H1 (cell line): ENCODE results near the gene DHX36. TPM values are rescaled to one million over a fixed set of nuclear protein-coding genes. Genes with fewer than 3 reads are reported as not detected.

Experiments used
- ATF3 ChIP-seq: IDR thresholded peaks from 2 replicates; pipeline ENCODE4 v1.6.1; 2011; ENCODE audit warnings: low read depth, mild to moderate bottlenecking, low read length; ENCODE audit not compliant: insufficient read depth
- CBX5 ChIP-seq: fragments of 300-800, 300-1000 bp; sonication (generic); IDR thresholded peaks from 2 replicates; pipeline ENCODE4 v1.7.1; 2016; ENCODE audit warnings: antibody characterized with exemption, low read length, low read depth
- EP300 ChIP-seq, 2 experiments: IDR thresholded peaks; 1 replicate in 1 of 2; 2 replicates in 1 of 2; pipeline ENCODE4 v1.6.1; 2011 to 2012; ENCODE audit warnings: low read depth in 2 of 2, low read length in 2 of 2, mild to moderate bottlenecking in 2 of 2, borderline replicate concordance in 1 of 2, inconsistent platforms in 1 of 2, moderate library complexity in 1 of 2
- TBP ChIP-seq: IDR thresholded peaks from 2 replicates; pipeline ENCODE4 v1.6.1; 2011; ENCODE audit warnings: low read depth, low read length, improper control_type of control experiment
- ZNF274 ChIP-seq: IDR thresholded peaks from 2 replicates; pipeline ENCODE4 v1.7.0; 2012; ENCODE audit warnings: low read length, borderline replicate concordance; ENCODE audit errors: extremely low read depth
- polyA plus RNA-seq, 7 experiments: library from polyadenylated mRNA; depleted of rRNA in 3 of 7; stranded (reverse) in 5 of 7; unstranded in 2 of 7; fragments of >200 nt in 5 of 7; fragments of 200-250 nt in 2 of 7; gene quantifications; 1 replicate in 5 of 7; 2 replicates in 1 of 7; 4 replicates in 1 of 7; pipeline versions ENCODE4 v1.2.1 to v1.2.3, GENCODE V29; 2011 to 2013; ENCODE audit warnings: missing spikeins in 2 of 7, mixed read lengths in 2 of 7
- total RNA-seq: library from RNA; stranded (reverse); fragmentation: NEBNext Ultra II Directional; extraction: Animal tissue kit (Norgen Biotek cat#: 25700); gene quantifications from 2 replicates; pipeline ENCODE4 v1.2.1, GENCODE V29; 2021
- TF ChIP-seq, protein P1 (sequence below), 3 experiments: IDR thresholded peaks; 1 replicate in 2 of 3; 2 replicates in 1 of 3; pipeline versions ENCODE4 v1.5.1 to v1.6.1; 2011; ENCODE audit warnings: low read length in 3 of 3, mild to moderate bottlenecking in 3 of 3, inconsistent platforms in 2 of 3, low read depth in 1 of 3, moderate library complexity in 1 of 3; ENCODE audit not compliant: insufficient read depth in 1 of 3; ENCODE audit errors: control extremely low read depth in 1 of 3

Gene DHX36
- total and polyA plus RNA-seq, 2 of the 8 experiments (the other 6 are each of a cell fraction or from before 2014, with no cell fraction given), result 44.9 to 131 TPM

DNA sequence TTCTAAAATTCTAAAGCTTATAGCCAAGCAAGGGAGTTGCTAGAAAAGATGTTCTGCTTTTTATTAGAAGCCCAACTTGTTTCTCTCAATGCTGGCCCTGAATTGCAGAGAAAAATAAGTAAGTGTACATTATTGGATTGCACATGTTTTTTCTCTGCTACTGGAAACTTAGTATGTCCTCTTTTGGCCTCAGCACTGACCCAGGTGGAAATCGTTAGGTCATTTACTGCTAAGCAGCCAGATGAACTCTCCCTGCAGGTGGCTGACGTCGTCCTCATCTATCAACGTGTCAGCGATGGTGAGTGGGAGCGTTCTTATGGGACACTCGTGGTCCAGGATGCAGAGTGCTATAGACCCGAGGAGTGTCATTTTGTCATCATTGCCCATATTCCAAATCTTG, 69.8 kb downstream of the DHX36 start (continued):
- no peak for TF ChIP-seq EP300 (IDR thresholded peaks at IDR 0.05; ENCODE audit: borderline replicate concordance in 1 of 2, low read depth in 2 of 2, low read length in 2 of 2)
- no peak for TF ChIP-seq CBX5
- TF ChIP-seq ZNF274, result no peak
- no peak for TF ChIP-seq ATF3
- TF ChIP-seq TBP, result no peak
- TF ChIP-seq, protein P1, sequence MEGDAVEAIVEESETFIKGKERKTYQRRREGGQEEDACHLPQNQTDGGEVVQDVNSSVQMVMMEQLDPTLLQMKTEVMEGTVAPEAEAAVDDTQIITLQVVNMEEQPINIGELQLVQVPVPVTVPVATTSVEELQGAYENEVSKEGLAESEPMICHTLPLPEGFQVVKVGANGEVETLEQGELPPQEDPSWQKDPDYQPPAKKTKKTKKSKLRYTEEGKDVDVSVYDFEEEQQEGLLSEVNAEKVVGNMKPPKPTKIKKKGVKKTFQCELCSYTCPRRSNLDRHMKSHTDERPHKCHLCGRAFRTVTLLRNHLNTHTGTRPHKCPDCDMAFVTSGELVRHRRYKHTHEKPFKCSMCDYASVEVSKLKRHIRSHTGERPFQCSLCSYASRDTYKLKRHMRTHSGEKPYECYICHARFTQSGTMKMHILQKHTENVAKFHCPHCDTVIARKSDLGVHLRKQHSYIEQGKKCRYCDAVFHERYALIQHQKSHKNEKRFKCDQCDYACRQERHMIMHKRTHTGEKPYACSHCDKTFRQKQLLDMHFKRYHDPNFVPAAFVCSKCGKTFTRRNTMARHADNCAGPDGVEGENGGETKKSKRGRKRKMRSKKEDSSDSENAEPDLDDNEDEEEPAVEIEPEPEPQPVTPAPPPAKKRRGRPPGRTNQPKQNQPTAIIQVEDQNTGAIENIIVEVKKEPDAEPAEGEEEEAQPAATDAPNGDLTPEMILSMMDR (IDR thresholded peaks at IDR 0.05; ENCODE audit: control extremely low read depth in 1 of 3, insufficient read depth in 1 of 3, low read depth in 1 of 3, low read length in 3 of 3), result no peak
- TF ChIP-seq, all 59 proteins: peak for 0
